ENCODE results near the gene PM20D1. TPM values are rescaled to one million over a fixed set of nuclear protein-coding genes. Genes with fewer than 3 reads are reported as not detected.
"Not testable (repeated sequence)": the region's sequence is repeated elsewhere in the genome, so short reads cannot be mapped to it uniquely, and the experiment has no call there.

Gene PM20D1
- total RNA-seq, 4 donors from 2014 or later, result not detected

GRCh38 chr1:205870236-205870635 is 20.3 kb upstream of the PM20D1 start:
- WGBS, 2 donors (ENCODE audit: low coverage in 1 of 2), result 70% methylated on average over 2 of the region's 2 CpGs; no CpG with 5 or more reads in 1 of the 2 donors
- H3K4me3 ChIP-seq, result no peak overlapping the region
- no peaks in the 10 kb centered on the region for H3K9me3 ChIP-seq
- H3K27ac ChIP-seq, result no peak overlapping the region
- intact Hi-C loops (cut with DNase I; ENCODE audit: low total_unique reads), result no loop called here
- TF ChIP-seq EP300 (IDR thresholded peaks at IDR 0.05; ENCODE audit: low read depth), result no peak
- no peak for TF ChIP-seq POLR2A (IDR thresholded peaks at IDR 0.05)
- TF ChIP-seq POLR2AphosphoS5 (IDR thresholded peaks at IDR 0.05), result no peak
- no peak for TF ChIP-seq CTCF (IDR thresholded peaks at IDR 0.05)
- no peaks in the 10 kb centered on the region for H3K4me1 ChIP-seq
- in situ Hi-C loops (cut with MboI; ENCODE audit: low pct_ligation_motif_present in 1 of 4, low pct_unique_long_range_greater_than_20kb in 1 of 4, low sequenced_read_pairs in 3 of 4), result no loop called here
- no peak for DNase-seq
- H3K27me3 ChIP-seq, result no peaks in the 10 kb centered on the region
- no peaks in the 10 kb centered on the region for H3K36me3 ChIP-seq

- in situ Hi-C loops (cut with MboI; ENCODE audit: low pct_ligation_motif_present in 1 of 4, low pct_unique_long_range_greater_than_20kb in 1 of 4, low sequenced_read_pairs in 3 of 4), result no loop called here
- no peak overlapping the region for H3K4me3 ChIP-seq
- WGBS, 2 donors (ENCODE audit: low coverage in 1 of 2), result 95% methylated on average over 2 of the region's 2 CpGs
- H3K9me3 ChIP-seq, result peaks cover 0 to 2% of the 10 kb centered on the region in 2 donors
- intact Hi-C loops (cut with DNase I; ENCODE audit: low total_unique reads), result no loop called here
- no peaks in the 10 kb centered on the region for H3K4me1 ChIP-seq
- TF ChIP-seq POLR2A (IDR thresholded peaks at IDR 0.05), result no peak
- TF ChIP-seq POLR2AphosphoS5 (IDR thresholded peaks at IDR 0.05), result no peak
- TF ChIP-seq CTCF (IDR thresholded peaks at IDR 0.05), result no peak
- TF ChIP-seq EP300 (IDR thresholded peaks at IDR 0.05; ENCODE audit: low read depth), result no peak
- no peaks in the 10 kb centered on the region for H3K27me3 ChIP-seq
- no peak overlapping the region for H3K27ac ChIP-seq
- no peak for DNase-seq
- no peaks in the 10 kb centered on the region for H3K36me3 ChIP-seq
Observed at GRCh38 chr1:205861540-205861939, 11.6 kb upstream of the PM20D1 start.

GRCh38 chr1:205858141-205858961 is 8.4 kb upstream of the PM20D1 start:
- Histone ChIP-seq H3K4me3 (no peak overlapping the region), H3K27ac (no peak overlapping the region), H3K4me1 (no peaks in the 10 kb centered on the region), H3K27me3 (no peaks in the 10 kb centered on the region), H3K36me3 (no peaks in the 10 kb centered on the region), H3K9me3 (peaks cover 0 to 2% of the 10 kb centered on the region in 2 donors)
- in situ Hi-C loops (cut with MboI; ENCODE audit: low pct_ligation_motif_present in 1 of 4, low pct_unique_long_range_greater_than_20kb in 1 of 4, low sequenced_read_pairs in 3 of 4), result no loop called here
- no peak for DNase-seq
- 39 to 42% methylated on average over 5 to 6 of the region's 6 CpGs for WGBS, 2 donors (ENCODE audit: low coverage in 1 of 2)
- TF ChIP-seq POLR2AphosphoS5 (IDR thresholded peaks at IDR 0.05) (no peak), EP300 (IDR thresholded peaks at IDR 0.05; ENCODE audit: low read depth) (no peak), CTCF (IDR thresholded peaks at IDR 0.05) (no peak), POLR2A (IDR thresholded peaks at IDR 0.05) (no peak)
- intact Hi-C loops (cut with DNase I; ENCODE audit: low total_unique reads), result no loop called here

- DNase-seq; H3K4me3 ChIP-seq; H3K27ac ChIP-seq; H3K4me1 ChIP-seq; H3K36me3 ChIP-seq; H3K27me3 ChIP-seq; intact Hi-C loops (cut with DNase I; ENCODE audit: low total_unique reads); in situ Hi-C loops (cut with MboI; ENCODE audit: low pct_ligation_motif_present in 1 of 4, low pct_unique_long_range_greater_than_20kb in 1 of 4, low sequenced_read_pairs in 3 of 4); H3K9me3 ChIP-seq: not testable (repeated sequence)
- 67% methylated on average over 2 of the region's 2 CpGs; no CpG with 5 or more reads in 1 of the 2 donors for WGBS, 2 donors (ENCODE audit: low coverage in 1 of 2)
Observed at GRCh38 chr1:205857501-205857900, 7.6 kb upstream of the PM20D1 start.

GRCh38 chr1:205856433-205856832 is 6.5 kb upstream of the PM20D1 start:
- intact Hi-C loops (cut with DNase I; ENCODE audit: low total_unique reads) (no loop called here), in situ Hi-C loops (cut with MboI; ENCODE audit: low pct_ligation_motif_present in 1 of 4, low pct_unique_long_range_greater_than_20kb in 1 of 4, low sequenced_read_pairs in 3 of 4) (no loop called here)
- no peak for TF ChIP-seq POLR2A (IDR thresholded peaks at IDR 0.05)
- no peak for TF ChIP-seq CTCF (IDR thresholded peaks at IDR 0.05)
- TF ChIP-seq POLR2AphosphoS5 (IDR thresholded peaks at IDR 0.05), result no peak
- no peak for TF ChIP-seq EP300 (IDR thresholded peaks at IDR 0.05; ENCODE audit: low read depth)
- H3K4me1 ChIP-seq, result no peaks in the 10 kb centered on the region
- H3K27ac ChIP-seq, result no peak overlapping the region
- no peaks in the 10 kb centered on the region for H3K27me3 ChIP-seq
- no peaks in the 10 kb centered on the region for H3K36me3 ChIP-seq
- no peaks in the 10 kb centered on the region for H3K9me3 ChIP-seq
- H3K4me3 ChIP-seq, result no peak overlapping the region
- DNase-seq, result no peak
